NCI-H748 (cell line): ENCODE measurements around the gene LTN1.
"Not testable (repeated sequence)": the region's sequence is repeated elsewhere in the genome, so short reads cannot be mapped to it uniquely, and the experiment has no call there.

Source experiments
- DNase-seq: peaks from one replicate; lab custom pipeline; 2025; ENCODE audit not compliant: unreplicated experiment; lab: John Stamatoyannopoulos, UW

The LTN1 gene

GRCh38 chr21:28992526-28993292 lies at the start of gene LTN1:
LTN1 (minus strand) TSS chr21:28992877; CDS start chr21:28992805, 72 bp downstream.
- peak; percentile 97 for DNase-seq

- DNase-seq, result no peak
These were observed 42.0 kb upstream of the LTN1 start for GRCh38 chr21:29034678-29035077.

GRCh38 chr21:29033871-29034270 lies 41.2 kb upstream of the LTN1 start:
- no peak for DNase-seq

- DNase-seq, result no peak
These were observed 40.6 kb upstream of the LTN1 start for GRCh38 chr21:29033301-29033700.

- DNase-seq, result no peak
These were observed 38.2 kb upstream of the LTN1 start for GRCh38 chr21:29030909-29031308.

- no peak for DNase-seq
These were observed 36.8 kb upstream of the LTN1 start for GRCh38 chr21:29029524-29029923.

- no peak for DNase-seq
These were observed 32.6 kb upstream of the LTN1 start for GRCh38 chr21:29025328-29025713.

GRCh38 chr21:29024474-29025327 lies 32.0 kb upstream of the LTN1 start, which contains the start of gene USP16:
USP16 (plus strand) TSS chr21:29024668; CDS start chr21:29027914, 3,246 bp downstream.
- peak; percentile 96 for DNase-seq

GRCh38 chr21:29022166-29022565 lies 29.5 kb upstream of the LTN1 start:
- DNase-seq, result no peak

- peak; percentile 5 for DNase-seq
These were observed 25.9 kb upstream of the LTN1 start for GRCh38 chr21:29018540-29018939.

- DNase-seq, result no peak
These were observed 25.1 kb upstream of the LTN1 start for GRCh38 chr21:29017639-29018237.

GRCh38 chr21:29011236-29011635 lies 18.6 kb upstream of the LTN1 start:
- not testable (repeated sequence) for DNase-seq

GRCh38 chr21:29008367-29008766 lies 15.7 kb upstream of the LTN1 start:
- DNase-seq, result no peak

GRCh38 chr21:29007810-29008209 lies 15.1 kb upstream of the LTN1 start:
- no peak for DNase-seq

- no peak for DNase-seq
These were observed 14.5 kb upstream of the LTN1 start for GRCh38 chr21:29007135-29007534.

- DNase-seq, result no peak
These were observed 13.0 kb upstream of the LTN1 start for GRCh38 chr21:29005696-29006095.

- peak; percentile 97 for DNase-seq
These were observed 9.9 kb upstream of the LTN1 start for GRCh38 chr21:29002442-29003144.

GRCh38 chr21:28993293-28993629 lies 584 bp upstream of the LTN1 start:
- DNase-seq, result no peak

GRCh38 chr21:28991861-28992525 lies 684 bp downstream of the LTN1 start:
- peak; percentile 12 for DNase-seq

- DNase-seq, result not testable (repeated sequence)
These were observed 4.5 kb downstream of the LTN1 start for GRCh38 chr21:28988146-28988545.

GRCh38 chr21:28986677-28987076 lies 6.0 kb downstream of the LTN1 start:
- DNase-seq, result no peak
